Endothelial cell of umbilical vein (primary cell): ENCODE measurements around the gene SLC51B. TPM values are rescaled to one million over a fixed set of nuclear protein-coding genes. Genes with fewer than 3 reads are reported as not detected.

Source experiments
- BruUV-seq: library from RNA; stranded (reverse); fragments of 400-500 nt; replicated peaks from 2 replicates; lab custom pipeline; 2021; lab: Mats Ljungman, UMichigan
- CTCF ChIA-PET: fragments of 300-600, 350-600 bp; sonication (Branson Sonifier 250); formaldehyde crosslinking; loops from one replicate; lab custom pipeline; 2021; ENCODE audit warnings: antibody characterized with exemption, inconsistent platforms; lab: Charles Lee
- POLR2A ChIA-PET: fragments of 300-600, 350-600 bp; sonication (Branson Sonifier 250); formaldehyde crosslinking; loops from one replicate; lab custom pipeline; 2021; ENCODE audit warnings: antibody characterized with exemption, inconsistent platforms; lab: Charles Lee
- DNase-seq: peaks from one replicate; pipeline ENCODE4 v3.0.0-alpha.2; 2011; ENCODE audit warnings: low read depth, low spot score
- FAIRE-seq: peaks from 2 replicates; lab custom pipeline; 2011; peaks lifted over from hg19 to GRCh38; lab: Jason Lieb, UNC
- H2AFZ ChIP-seq: 2 replicates; pipeline ENCODE4 v1.6.0; 2012; ENCODE audit warnings: low read depth, low read length, control low read depth, inconsistent platforms
- H3K27ac ChIP-seq: 2 replicates; pipeline ENCODE4 v1.5.1; 2011; ENCODE audit warnings: low read depth, mild to moderate bottlenecking, control low read depth, low read length, moderate library complexity; ENCODE audit not compliant: insufficient read depth
- H3K27me3 ChIP-seq, 2 experiments: 2 replicates each; pipeline versions ENCODE4 v1.6.0 to v1.6.1; 2011; ENCODE audit warnings: low read length in 2 of 2, mixed read lengths in 1 of 2; ENCODE audit not compliant: control insufficient read depth in 2 of 2, insufficient read depth in 2 of 2
- H3K36me3 ChIP-seq, 2 experiments: 2 replicates in 1 of 2; 3 replicates in 1 of 2; pipeline ENCODE4 v1.5.1; 2011; ENCODE audit warnings: low read length in 2 of 2, mild to moderate bottlenecking in 1 of 2, moderate library complexity in 1 of 2; ENCODE audit not compliant: control insufficient read depth in 2 of 2, insufficient read depth in 2 of 2; ENCODE audit errors: extremely low read depth in 1 of 2
- H3K4me1 ChIP-seq: 3 replicates; pipeline ENCODE4 v1.5.1; 2011; ENCODE audit warnings: mild to moderate bottlenecking, low read length; ENCODE audit not compliant: control insufficient read depth, insufficient read depth; ENCODE audit errors: extremely low read depth
- H3K4me2 ChIP-seq: 2 replicates; pipeline ENCODE4 v1.6.1; 2011; ENCODE audit warnings: low read length, control low read depth, mixed read lengths; ENCODE audit not compliant: insufficient read depth
- H3K4me3 ChIP-seq, 3 experiments: fragments of 200-600 bp in 1 of 3; sonication (generic), shearing (Covaris generic) in 1 of 3; replicated peaks in 1 of 3; 2 replicates each; pipeline ENCODE4 v1.5.1; 2011 to 2016; ENCODE audit warnings: control low read depth in 3 of 3, low read length in 3 of 3, mild to moderate bottlenecking in 2 of 3, inconsistent platforms in 1 of 3, low read depth in 1 of 3, moderate library complexity in 1 of 3; ENCODE audit not compliant: insufficient read depth in 1 of 3
- H3K79me2 ChIP-seq: 2 replicates; pipeline ENCODE4 v1.6.0; 2012; ENCODE audit warnings: low read length, inconsistent platforms; ENCODE audit not compliant: control insufficient read depth, insufficient read depth
- H3K9ac ChIP-seq: replicated peaks from 2 replicates; pipeline ENCODE3; 2011; ENCODE audit warnings: low read length, control low read depth; ENCODE audit not compliant: insufficient read depth; ENCODE audit errors: extremely low read depth
- H3K9me1 ChIP-seq: replicated peaks from 3 replicates; pipeline ENCODE4 v1.6.0; 2011; ENCODE audit warnings: mild to moderate bottlenecking, low read length; ENCODE audit not compliant: control insufficient read depth, insufficient read depth; ENCODE audit errors: extremely low read depth
- H3K9me3 ChIP-seq: replicated peaks from 2 replicates; pipeline ENCODE4 v1.5.1; 2012; ENCODE audit warnings: low read length, inconsistent platforms; ENCODE audit not compliant: control insufficient read depth, insufficient read depth
- H4K20me1 ChIP-seq: replicated peaks from 2 replicates; pipeline ENCODE3; 2011; ENCODE audit warnings: mild to moderate bottlenecking, low read length; ENCODE audit not compliant: control insufficient read depth, insufficient read depth; ENCODE audit errors: extremely low read depth
- EZH2 ChIP-seq: IDR thresholded peaks from 2 replicates; pipeline ENCODE4 v1.6.1; 2012; ENCODE audit warnings: borderline replicate concordance, low read depth, mild to moderate bottlenecking, moderate library complexity, low read length, inconsistent platforms; ENCODE audit not compliant: severe bottlenecking
- POLR2AphosphoS5 ChIP-seq: IDR thresholded peaks from 2 replicates; pipeline ENCODE4 v1.6.1; 2012; ENCODE audit warnings: low read depth, mild to moderate bottlenecking, control low read depth, low read length, moderate library complexity; ENCODE audit not compliant: insufficient read depth
- dilution Hi-C: fragments of 300-500 bp; cut with MboI; formaldehyde crosslinking; loops from one replicate; pipeline ENCODE4 v1.15.0; 2019; ENCODE audit warnings: low sequenced_read_pairs; ENCODE audit not compliant: extremely low pct_ligation_motif_present
- intact Hi-C: fragments of 100-400 bp; cut with micrococcal nuclease; formaldehyde crosslinking; loops from one replicate; pipeline ENCODE4 v1.10.0; 2022
- polyA plus RNA-seq, 4 experiments: library from polyadenylated mRNA; depleted of rRNA in 3 of 4; stranded (reverse) in 3 of 4; unstranded in 1 of 4; fragments of >200 nt; gene quantifications; 2 replicates each; pipeline versions ENCODE4 v1.2.1 to v1.2.3, GENCODE V29; 2011 to 2012; ENCODE audit warnings: missing spikeins in 1 of 4
- total RNA-seq: library from RNA; stranded (reverse); gene quantifications from 2 replicates; pipeline ENCODE4 v1.2.3, GENCODE V29; 2021
- TF ChIP-seq, protein P1 (sequence below): IDR thresholded peaks from 2 replicates; pipeline ENCODE4 v1.6.1; 2011; ENCODE audit not compliant: insufficient read depth, insufficient read length
- TF ChIP-seq, protein P2 (sequence below), 2 donors: IDR thresholded peaks; 1 replicate in 1 of 2; 2 replicates in 1 of 2; pipeline ENCODE4 v1.5.1; 2011; ENCODE audit warnings: low read length in 2 of 2, mild to moderate bottlenecking in 2 of 2, moderate library complexity in 2 of 2, control low read depth in 1 of 2, inconsistent platforms in 1 of 2, low read depth in 1 of 2; ENCODE audit not compliant: insufficient read depth in 1 of 2; ENCODE audit errors: extremely low read depth in 1 of 2

SLC51B gene
- total and polyA plus RNA-seq, 2 donors (not counting 3 experiments of a cell fraction or from before 2014, with no cell fraction given): not detected

- no peak overlapping the region for H2AFZ ChIP-seq
- peaks cover 29 to 32% of the 10 kb centered on the region in 2 experiments for H3K27me3 ChIP-seq
- no peak overlapping the region for H3K4me2 ChIP-seq
- dilution Hi-C loops (no loop called here), intact Hi-C loops (no loop called here)
- H3K79me2 ChIP-seq: no peaks in the 10 kb centered on the region
- H3K27ac ChIP-seq: no peak overlapping the region
- H3K4me1 ChIP-seq: no peaks in the 10 kb centered on the region
- H3K9me3 ChIP-seq: no peaks in the 10 kb centered on the region
- ChIA-PET CTCF (interaction anchor here (0.5 to 6.0 kb wide), 10 partner anchors 10 to 346 kb away, joined by 3 to 89 read pairs (median 12); partner anchors contain the start of gene RASL12), POLR2A (no interaction called here)
- no TSS peak for BruUV-seq
- no peaks in the 10 kb centered on the region for H4K20me1 ChIP-seq
- H3K36me3 ChIP-seq: no peaks in the 10 kb centered on the region
- FAIRE-seq: no peak
- no peak overlapping the region for H3K4me3 ChIP-seq
- H3K9ac ChIP-seq: no peak overlapping the region
- H3K9me1 ChIP-seq: no peaks in the 10 kb centered on the region
- DNase-seq: no peak
- peak; percentile 82 for TF ChIP-seq EZH2
- no peak for TF ChIP-seq POLR2AphosphoS5
- TF ChIP-seq, protein P1, sequence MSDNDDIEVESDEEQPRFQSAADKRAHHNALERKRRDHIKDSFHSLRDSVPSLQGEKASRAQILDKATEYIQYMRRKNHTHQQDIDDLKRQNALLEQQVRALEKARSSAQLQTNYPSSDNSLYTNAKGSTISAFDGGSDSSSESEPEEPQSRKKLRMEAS: no peak
These were observed 32.2 kb downstream of the SLC51B start for GRCh38 chr15:65077291-65077980.

DNA sequence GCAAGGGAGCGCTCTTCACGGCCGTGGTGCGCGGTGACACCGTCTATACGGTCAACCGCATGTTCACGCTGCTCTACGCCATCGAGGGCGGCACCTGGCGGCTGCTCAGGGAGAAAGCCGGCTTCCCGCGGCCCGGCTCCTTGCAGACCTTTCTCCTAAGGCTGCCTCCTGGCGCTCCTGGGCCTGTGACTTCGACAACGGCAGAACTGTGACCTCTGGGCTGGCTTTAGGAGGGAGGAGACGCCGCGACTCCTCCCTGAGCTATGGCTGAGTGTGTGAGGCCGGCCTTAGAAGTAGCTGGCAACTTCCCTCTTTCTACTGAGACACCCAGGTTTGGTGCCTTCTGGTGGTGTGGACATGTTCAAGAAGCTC lies 32.8 kb downstream of the SLC51B start:
- H2AFZ ChIP-seq: no peak overlapping the region
- FAIRE-seq: peak; percentile 44
- H3K9me3 ChIP-seq: no peaks in the 10 kb centered on the region
- dilution Hi-C loops (no loop called here), intact Hi-C loops (loop anchor here (1.0 kb wide), 2 partner anchors 24 to 45 kb away; no protein-coding TSS in a partner anchor)
- H3K27me3 ChIP-seq: peaks cover 34 to 35% of the 10 kb centered on the region in 2 experiments
- no peak overlapping the region for H3K9ac ChIP-seq
- H3K36me3 ChIP-seq: no peaks in the 10 kb centered on the region
- DNase-seq: peak; percentile 58
- H3K9me1 ChIP-seq: no peaks in the 10 kb centered on the region
- no TSS peak for BruUV-seq
- no peaks in the 10 kb centered on the region for H4K20me1 ChIP-seq
- TF ChIP-seq, protein P2, sequence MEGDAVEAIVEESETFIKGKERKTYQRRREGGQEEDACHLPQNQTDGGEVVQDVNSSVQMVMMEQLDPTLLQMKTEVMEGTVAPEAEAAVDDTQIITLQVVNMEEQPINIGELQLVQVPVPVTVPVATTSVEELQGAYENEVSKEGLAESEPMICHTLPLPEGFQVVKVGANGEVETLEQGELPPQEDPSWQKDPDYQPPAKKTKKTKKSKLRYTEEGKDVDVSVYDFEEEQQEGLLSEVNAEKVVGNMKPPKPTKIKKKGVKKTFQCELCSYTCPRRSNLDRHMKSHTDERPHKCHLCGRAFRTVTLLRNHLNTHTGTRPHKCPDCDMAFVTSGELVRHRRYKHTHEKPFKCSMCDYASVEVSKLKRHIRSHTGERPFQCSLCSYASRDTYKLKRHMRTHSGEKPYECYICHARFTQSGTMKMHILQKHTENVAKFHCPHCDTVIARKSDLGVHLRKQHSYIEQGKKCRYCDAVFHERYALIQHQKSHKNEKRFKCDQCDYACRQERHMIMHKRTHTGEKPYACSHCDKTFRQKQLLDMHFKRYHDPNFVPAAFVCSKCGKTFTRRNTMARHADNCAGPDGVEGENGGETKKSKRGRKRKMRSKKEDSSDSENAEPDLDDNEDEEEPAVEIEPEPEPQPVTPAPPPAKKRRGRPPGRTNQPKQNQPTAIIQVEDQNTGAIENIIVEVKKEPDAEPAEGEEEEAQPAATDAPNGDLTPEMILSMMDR (IDR thresholded peaks at IDR 0.05; ENCODE audit: extremely low read depth in 1 of 2, insufficient read depth in 1 of 2, low read depth in 1 of 2, low read length in 2 of 2): peak; percentile 60 to 85
- TF ChIP-seq, protein P1: no peak
- H3K4me2 ChIP-seq: no peak overlapping the region
- no peak overlapping the region for H3K27ac ChIP-seq
- ChIA-PET POLR2A (no interaction called here), CTCF (interaction anchor here (0.5 to 6.0 kb wide), 14 partner anchors 10 to 842 kb away, joined by 3 to 89 read pairs (median 6); partner anchors contain the start of gene RASL12)
- H3K4me3 ChIP-seq: no peak overlapping the region
- no peaks in the 10 kb centered on the region for H3K79me2 ChIP-seq
- H3K4me1 ChIP-seq: no peaks in the 10 kb centered on the region
